NCI-H2171 treated with DMSO at 0.1 percent for 48 hours (cell line): Measurements from ENCODE around the gene THSD1.

Source experiments
- DNase-seq: peaks from one replicate; lab custom pipeline; 2025; lab: John Stamatoyannopoulos, UW

Gene THSD1

GRCh38 chr13:52405767-52406494 is at the start of gene THSD1:
Gene THSD1 (minus strand): TSS chr13:52406172. CDS start chr13:52402600, 3,572 bp downstream.
- peak; percentile 17 for DNase-seq

DNA sequence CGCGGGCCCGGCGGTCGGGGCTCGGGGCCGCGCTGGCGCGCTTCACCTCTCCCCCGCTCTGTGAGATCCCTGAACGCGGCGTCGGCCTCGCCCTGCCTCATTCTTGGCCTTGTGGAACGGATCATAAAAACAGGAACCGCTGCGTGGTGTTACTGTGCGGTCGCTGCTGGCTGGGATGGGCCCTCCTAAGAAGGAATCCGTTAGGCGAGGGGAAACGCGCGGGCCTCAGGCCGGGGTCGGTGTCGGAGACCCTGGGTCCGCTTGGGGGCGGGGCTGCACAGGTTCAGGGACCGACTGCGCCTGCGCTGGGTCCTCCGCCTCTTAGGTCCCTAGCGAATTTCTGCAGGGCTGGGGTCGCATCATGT is 49.7 kb upstream of the THSD1 start:
- DNase-seq: peak; percentile 74

- peak; percentile 97 for DNase-seq
Observed at GRCh38 chr13:52454820-52455676, 49.1 kb upstream of the THSD1 start, which contains the start of gene CKAP2. Gene CKAP2 (plus strand): TSS chr13:52455478. CDS start chr13:52455557, 79 bp downstream.

DNA sequence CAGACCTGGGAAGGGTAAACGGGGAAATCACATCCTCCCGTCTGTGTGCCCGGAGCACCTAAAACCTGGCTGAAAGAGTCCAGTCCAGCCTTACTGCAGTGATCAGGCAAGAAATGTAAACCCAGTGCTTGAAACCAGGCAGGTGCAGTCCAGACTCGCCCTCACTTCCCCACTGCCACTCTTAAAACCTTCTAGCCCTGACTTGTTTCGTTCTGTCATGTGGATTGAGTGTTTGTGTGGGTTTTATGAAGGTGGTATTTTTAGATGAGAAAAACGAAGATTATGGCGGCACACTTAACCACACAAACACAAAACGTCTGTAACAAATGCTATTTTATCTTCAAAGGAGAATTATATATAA is 48.5 kb upstream of the THSD1 start:
- DNase-seq: peak; percentile 57

DNA sequence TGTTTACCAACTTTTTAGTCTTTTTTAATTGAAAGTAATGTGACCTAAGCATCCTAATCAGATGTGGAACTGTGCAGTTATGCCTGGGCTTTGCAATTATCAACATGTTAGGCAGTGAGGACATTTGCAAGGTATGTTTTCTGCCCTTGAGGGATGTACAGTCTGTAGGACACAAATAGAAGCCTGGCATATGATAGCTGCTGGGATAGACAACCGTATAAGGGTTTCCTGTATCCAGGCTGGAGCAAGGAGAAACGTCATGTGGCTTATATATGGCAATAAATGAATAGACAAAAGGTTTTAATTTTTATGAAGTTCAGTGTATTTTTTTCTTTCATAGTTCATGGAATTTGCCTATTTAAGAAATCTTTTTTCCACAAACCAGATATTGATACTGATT is 46.5 kb upstream of the THSD1 start:
- no peak for DNase-seq

- no peak for DNase-seq
Observed at GRCh38 chr13:52451135-52451804, 45.3 kb upstream of the THSD1 start.

DNA sequence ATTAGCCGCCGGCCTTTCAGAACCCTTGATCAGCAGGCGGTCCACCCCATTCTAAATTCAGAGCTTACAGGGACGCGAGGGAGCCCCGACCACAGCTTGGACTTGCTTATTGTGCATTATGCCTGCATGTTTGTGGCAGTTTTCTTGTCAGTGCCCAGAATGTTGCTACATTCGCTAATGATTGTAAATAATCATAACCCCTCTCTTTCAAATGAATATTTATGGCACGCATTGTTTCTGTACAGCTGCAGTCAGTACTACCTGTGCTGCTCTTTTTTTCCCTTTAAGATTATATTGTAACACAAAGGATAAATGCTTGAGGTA is 44.8 kb upstream of the THSD1 start:
- DNase-seq: no peak

DNA sequence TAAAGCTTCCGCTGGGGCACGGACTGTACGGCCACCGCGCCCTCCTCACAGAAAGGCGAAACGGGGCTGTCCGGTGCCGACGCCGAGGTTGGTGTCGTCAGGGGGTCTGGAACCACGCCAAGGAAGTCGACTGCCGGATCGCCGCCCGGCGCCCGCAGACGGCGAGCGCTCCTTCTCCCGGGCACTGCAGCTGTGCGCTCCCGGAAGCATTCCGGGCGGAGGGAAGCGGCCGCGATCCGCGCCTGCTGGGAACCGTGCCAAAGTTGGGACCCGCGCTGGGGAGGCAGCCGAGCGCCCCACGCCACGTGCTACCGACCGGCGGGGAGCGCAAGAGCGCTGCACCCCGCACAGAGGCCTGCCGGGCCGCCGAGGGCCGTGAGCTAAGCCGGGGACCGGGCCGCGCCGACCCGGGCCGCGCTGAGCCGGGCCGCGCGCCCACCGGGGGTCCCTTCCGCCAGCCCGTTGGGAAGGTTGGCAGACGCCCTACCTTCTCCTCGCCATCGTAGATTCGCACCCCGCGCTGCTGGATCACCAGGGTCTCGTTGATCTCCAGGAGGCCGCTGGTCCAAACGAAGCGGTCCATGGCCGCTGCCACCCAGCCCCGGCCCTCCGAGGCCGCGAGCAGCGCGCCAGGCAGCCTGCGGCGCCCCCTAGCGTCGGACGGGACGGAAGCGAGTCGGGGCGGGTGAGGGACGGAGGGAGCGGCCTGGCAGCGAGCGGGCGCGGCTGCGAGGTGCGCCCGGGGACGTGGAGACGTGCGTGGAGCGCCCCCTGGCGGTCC is 44.2 kb upstream of the THSD1 start, which contains the start of gene VPS36:
VPS36 (minus strand) TSS at position 623 of the 781 bp plus-strand sequence; CDS start at position 583, 40 bp downstream.
- DNase-seq: peak; percentile 92

DNA sequence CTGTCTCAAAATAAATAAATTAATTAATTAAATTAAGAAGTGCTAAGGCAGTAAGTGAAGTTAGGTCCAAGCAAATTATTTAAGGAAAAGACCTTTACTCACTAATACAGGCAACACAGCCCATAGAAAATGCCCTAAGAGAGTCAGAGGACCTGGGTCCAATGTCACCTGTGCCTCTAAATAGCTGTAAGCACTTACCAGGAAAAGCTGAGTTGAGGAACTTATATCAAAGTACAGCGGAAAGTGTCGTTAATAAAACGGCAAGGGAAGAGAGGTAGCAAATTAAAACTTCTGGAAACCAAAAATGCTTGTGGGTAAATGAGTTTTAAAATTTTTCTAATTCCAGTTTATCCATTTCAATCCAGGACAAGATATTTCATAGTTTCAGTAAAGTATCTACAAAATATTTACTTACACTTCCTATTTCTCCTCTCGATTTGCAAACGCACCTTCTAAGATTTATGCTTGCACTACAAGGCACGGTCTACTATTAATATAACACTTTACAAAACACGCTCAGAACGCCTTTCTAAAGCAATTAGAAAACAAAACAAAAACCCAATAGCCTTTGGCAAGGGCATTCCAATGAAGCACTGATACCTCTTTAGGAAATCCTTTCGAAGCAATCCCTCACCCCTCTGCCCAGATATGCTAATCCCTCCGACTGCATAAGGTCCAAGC is 43.5 kb upstream of the THSD1 start:
- DNase-seq: no peak

DNA sequence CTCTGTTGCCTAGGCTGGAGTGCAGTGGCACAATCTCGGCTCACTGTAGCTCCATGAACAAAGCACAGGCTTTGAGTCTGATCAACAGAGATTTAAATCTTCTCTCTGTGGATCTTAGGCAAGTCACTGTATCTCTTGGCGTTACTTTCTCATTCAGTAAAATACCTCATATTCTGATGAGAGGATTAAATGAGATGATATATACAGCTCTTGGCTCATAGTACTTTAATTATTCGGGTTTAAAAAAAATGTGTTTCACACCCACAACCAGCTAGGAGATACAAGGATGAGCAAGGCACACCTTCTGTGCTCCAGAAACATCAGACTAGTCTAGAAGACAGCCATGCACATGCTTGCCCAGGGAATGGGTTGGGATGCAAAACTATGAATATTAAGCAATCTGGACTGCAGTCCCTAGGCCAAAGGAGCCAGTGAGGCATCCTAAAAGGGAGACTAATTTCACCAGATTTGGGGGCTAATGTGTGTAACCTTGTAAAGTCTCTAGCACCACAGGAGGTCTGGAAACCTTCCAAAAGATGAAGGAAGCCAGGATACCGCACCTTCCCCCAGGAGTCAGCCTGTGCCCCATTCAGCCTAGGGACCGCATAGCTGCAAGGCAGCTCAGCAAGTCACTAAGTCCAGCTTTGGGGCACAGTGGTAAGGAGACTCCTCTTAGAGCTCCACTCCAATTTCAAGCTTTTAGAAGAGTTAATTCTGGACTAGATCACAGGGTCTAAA is 42.0 kb upstream of the THSD1 start:
- DNase-seq: peak; percentile 4

GRCh38 chr13:52447354-52447753 is 41.4 kb upstream of the THSD1 start:
- DNase-seq: no peak

GRCh38 chr13:52446265-52446664 is 40.3 kb upstream of the THSD1 start:
- DNase-seq: no peak

DNA sequence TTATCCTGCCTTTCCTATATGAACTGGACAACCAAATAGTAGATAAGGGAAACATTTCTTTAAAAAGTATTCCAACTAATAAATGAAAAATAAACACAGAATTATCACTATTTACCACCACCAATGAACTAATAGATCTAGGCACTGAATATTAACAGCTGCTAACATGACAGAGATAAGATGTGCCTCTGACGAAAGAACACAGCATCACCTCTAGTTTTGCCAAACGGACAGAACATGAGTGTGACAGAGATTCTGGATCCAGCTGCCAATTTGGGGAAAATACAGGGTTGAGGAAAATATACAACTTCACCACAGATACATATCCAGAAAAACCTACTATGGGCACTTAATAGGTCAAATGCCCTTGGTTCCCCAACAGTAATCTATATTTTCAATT is 26.5 kb upstream of the THSD1 start:
- no peak for DNase-seq

GRCh38 chr13:52428295-52428694 is 22.3 kb upstream of the THSD1 start:
- DNase-seq: peak; percentile 53

- DNase-seq: no peak
Observed at GRCh38 chr13:52421216-52421615, 15.2 kb upstream of the THSD1 start.

- DNase-seq: no peak
Observed at GRCh38 chr13:52419080-52419479, 13.1 kb upstream of the THSD1 start.

DNA sequence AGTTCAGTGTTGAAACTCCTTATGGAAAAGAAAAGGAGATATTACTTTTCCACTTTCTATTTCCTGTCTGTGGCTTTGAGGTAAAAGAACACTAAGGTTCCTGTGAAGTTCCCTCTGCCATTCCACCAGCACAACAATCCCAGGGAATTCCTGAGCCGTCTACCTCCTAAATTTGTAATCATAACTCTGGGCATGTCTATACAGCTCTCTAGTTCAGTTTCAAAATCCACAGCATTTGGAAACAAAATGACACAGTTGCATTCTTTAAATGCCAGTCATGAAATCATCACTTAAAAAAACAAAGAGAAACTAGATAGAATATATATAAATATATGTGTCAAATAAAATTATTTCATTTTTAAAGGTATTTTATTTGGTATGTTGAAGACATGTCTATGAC is 9.0 kb upstream of the THSD1 start:
- DNase-seq: no peak

DNA sequence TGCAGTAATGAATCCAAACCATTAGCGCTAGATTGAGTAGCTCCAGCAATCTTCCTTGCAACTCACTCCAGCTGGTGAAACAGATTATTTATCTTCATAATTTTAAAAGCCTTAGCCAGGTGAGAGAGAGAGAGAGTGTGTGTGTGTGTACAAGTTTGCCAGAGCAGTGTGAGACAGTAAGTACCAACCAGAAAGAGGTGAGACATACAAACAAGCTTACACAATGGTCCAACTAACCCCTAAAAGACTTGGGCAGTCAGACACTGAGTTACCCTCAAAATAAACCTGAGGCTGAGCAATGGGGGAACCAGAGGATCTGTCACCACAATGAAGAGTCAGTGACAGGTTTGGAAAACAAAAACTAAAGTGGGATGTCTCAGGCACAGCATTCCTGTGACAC is 8.1 kb upstream of the THSD1 start:
- DNase-seq: no peak

DNA sequence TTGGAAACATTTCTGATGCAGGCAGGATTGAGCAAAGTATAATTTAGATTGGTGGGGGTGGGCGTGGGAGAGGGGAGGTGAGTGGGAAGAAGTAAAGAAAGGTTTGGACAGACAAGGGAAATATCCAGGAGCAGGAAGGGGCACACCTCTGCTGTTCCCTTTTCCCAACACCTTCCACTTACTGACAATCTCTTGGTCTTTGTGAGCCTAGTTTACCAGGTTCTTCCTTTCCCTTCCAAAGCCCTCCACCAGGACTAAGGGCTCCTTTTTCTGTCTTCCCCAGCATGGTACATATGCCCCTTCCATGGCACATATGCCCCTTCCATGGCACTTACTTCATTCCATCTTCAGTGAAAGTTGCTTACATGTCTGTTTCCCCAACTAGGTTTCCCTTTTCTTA is 6.2 kb upstream of the THSD1 start:
- no peak for DNase-seq

DNA sequence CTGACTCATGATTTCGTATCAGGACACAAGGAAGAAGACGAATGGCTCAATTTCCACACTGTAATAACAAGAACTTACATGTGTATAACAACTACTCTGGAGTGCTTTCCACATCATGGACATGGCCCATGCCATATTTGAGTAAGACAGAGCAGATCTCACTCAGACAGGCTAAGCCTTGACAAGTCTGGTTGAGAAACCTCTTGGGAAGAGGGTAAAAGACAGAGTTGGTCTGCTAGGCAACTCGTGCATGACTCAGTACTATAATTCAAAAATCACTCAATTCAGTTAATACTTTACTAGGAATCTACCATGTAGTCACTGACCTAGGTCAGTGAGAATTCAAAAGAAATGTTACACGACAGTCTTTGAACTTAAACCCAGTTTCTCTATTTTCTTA is 5.7 kb upstream of the THSD1 start:
- no peak for DNase-seq
